Prostate gland (tissue), 2 donors: ENCODE results near the gene MPPED1. TPM values are rescaled to one million over a fixed set of nuclear protein-coding genes. Genes with fewer than 3 reads are reported as not detected.

Experiments used
- DNase-seq: peaks from one replicate; pipeline ENCODE4 v3.0.0-alpha.2; 2019; ENCODE audit warnings: low spot score
- H3K27ac ChIP-seq, 2 donors: fragments of 200-600 bp; sonication (generic); 2 replicates each; pipeline ENCODE4 v1.5.1; 2017 to 2019
- H3K27me3 ChIP-seq: fragments of 200-600 bp; sonication (generic); replicated peaks from 2 replicates; pipeline ENCODE4 v1.5.1; 2019; ENCODE audit not compliant: insufficient read depth
- H3K36me3 ChIP-seq, 2 donors: fragments of 200-600 bp; sonication (generic); 1 replicate in 1 of 2; 2 replicates in 1 of 2; pipeline versions ENCODE4 v1.5.1 to v1.8.1; 2017 to 2019
- H3K4me1 ChIP-seq: fragments of 200-600 bp; sonication (generic); replicated peaks from 2 replicates; pipeline ENCODE4 v1.5.1; 2019
- H3K4me3 ChIP-seq, 2 donors: fragments of 200-600 bp; sonication (generic); 2 replicates each; pipeline ENCODE4 v1.5.1; 2017 to 2019
- H3K9me3 ChIP-seq: fragments of 200-600 bp; sonication (generic); 2 replicates; pipeline ENCODE4 v1.5.1; 2017
- CTCF ChIP-seq, 4 experiments: fragments of 200-600 bp in 2 of 4; fragments of 450-650 bp in 2 of 4; sonication (generic) in 2 of 4; IDR thresholded peaks; 1 replicate in 3 of 4; 2 replicates in 1 of 4; pipeline ENCODE4 v1.5.1; 2016 to 2019; ENCODE audit warnings: antibody characterized with exemption in 4 of 4, mild to moderate bottlenecking in 2 of 4, moderate library complexity in 2 of 4
- POLR2A ChIP-seq: fragments of 450-650 bp; IDR thresholded peaks from one replicate; pipeline ENCODE4 v1.6.1; 2016; ENCODE audit warnings: antibody characterized with exemption, mild to moderate bottlenecking
- POLR2AphosphoS5 ChIP-seq: sonication (generic); formaldehyde crosslinking; IDR thresholded peaks from one replicate; pipeline ENCODE4 v1.6.1; 2017; ENCODE audit warnings: antibody characterized with exemption
- WGBS: methylation state at CpG from one replicate; pipeline ENCODE4 v1.1.5; 2018; 5-methylcytosine and 5-hydroxymethylcytosine counted together
- intact Hi-C: fragments of 100-400 bp; cut with DNase I; formaldehyde crosslinking; loops from one replicate; pipeline ENCODE4 v1.14.2; 2022
- total RNA-seq, 2 donors: library from RNA; depleted of rRNA; stranded (reverse); fragments of >200 nt; gene quantifications; one replicate each; pipeline ENCODE4 v1.1.0, GENCODE V29; 2016

Gene MPPED1
- total RNA-seq, 2 donors from 2014 or later: 0.77 to 6.4 TPM

GRCh38 chr22:43423046-43423445 lies 11.2 kb downstream of the MPPED1 start:
- H3K9me3 ChIP-seq: no peaks in the 10 kb centered on the region
- 94% methylated on average over 11 of the region's 11 CpGs for WGBS
- H3K36me3 ChIP-seq: no peaks in the 10 kb centered on the region
- peaks cover 12% of the 10 kb centered on the region for H3K4me1 ChIP-seq
- H3K4me3 ChIP-seq: no peak overlapping the region
- H3K27ac ChIP-seq: no peak overlapping the region
- TF ChIP-seq POLR2AphosphoS5: no peak
- no peak for TF ChIP-seq POLR2A
- no peak for TF ChIP-seq CTCF (IDR thresholded peaks at IDR 0.05)
- intact Hi-C loops: no loop called here
- no peak for DNase-seq
- peaks cover 2% of the 10 kb centered on the region for H3K27me3 ChIP-seq

DNA sequence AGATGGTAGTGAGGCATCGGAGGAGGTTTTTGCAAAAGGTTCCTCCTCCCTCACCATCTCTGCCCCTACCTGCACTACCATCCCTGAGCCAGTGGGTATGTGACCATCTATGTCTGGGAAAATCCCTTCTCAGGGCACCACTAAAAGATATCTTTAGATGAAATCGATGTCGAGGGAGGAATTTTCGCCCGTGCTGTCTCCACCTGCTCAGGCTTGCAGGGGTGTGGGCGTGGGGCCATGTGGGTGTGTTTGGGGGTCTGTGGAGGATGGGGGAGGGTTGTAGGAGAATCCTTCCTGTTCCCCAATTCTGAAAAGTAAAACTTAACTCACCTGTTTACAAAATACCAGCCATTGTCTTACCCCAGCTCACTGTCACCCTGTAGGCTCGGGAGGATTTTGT lies 12.4 kb downstream of the MPPED1 start:
- Histone ChIP-seq H3K4me3 (no peak overlapping the region), H3K27me3 (peaks cover 2% of the 10 kb centered on the region), H3K9me3 (no peaks in the 10 kb centered on the region), H3K27ac (no peak overlapping the region), H3K4me1 (peaks cover 12% of the 10 kb centered on the region), H3K36me3 (no peaks in the 10 kb centered on the region)
- no peak for DNase-seq
- TF ChIP-seq CTCF (IDR thresholded peaks at IDR 0.05) (no peak), POLR2AphosphoS5 (no peak), POLR2A (no peak)
- intact Hi-C loops: no loop called here
- 64% methylated on average over 7 of the region's 7 CpGs for WGBS

DNA sequence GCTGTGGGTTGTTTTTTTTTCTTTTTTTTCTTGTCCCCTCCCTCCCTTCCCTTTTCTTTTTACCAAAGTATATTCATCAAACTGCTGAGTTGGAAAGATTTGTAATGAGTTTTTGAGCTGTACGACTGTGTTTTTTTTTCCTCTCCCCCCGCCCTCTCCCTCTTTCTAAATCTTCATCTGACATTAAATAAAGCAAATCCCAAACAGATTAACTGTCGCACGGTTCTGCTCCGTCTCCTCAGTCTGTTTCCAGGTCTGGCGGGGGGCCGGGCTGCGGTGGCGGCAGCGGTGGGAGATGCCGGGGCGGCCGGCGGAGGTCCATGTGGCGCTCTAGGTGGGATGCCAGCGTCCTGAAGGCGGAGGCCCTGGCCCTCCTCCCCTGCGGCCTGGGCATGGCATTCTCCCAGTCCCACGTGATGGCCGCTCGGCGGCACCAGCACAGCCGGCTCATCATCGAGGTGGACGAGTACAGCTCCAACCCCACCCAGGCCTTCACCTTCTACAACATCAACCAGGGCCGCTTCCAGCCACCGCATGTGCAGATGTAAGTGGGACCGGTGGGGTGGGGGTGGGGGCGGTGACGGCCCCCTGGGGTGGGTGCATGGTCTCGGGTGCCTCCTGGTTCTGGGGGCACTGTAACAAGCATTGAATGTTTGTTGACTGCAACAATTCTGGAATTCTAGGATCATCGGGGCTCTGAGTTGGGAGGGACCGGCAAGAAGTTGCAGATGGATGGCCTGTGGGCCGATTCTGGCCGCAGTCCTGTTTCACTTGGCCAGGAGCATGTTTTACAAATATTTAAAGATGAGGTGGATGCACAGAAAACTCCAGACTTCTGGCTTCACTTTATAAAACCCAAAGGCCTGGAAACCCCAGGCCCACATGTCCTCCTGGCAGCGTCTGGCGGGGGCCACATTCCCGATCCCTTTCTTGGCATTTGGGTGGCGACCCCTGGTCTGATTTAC lies 13.1 kb downstream of the MPPED1 start:
- no peaks in the 10 kb centered on the region for H3K36me3 ChIP-seq
- peaks cover 12% of the 10 kb centered on the region for H3K4me1 ChIP-seq
- WGBS: 51% methylated on average over 30 of the region's 39 CpGs
- H3K4me3 ChIP-seq: no peak overlapping the region
- peaks cover 2% of the 10 kb centered on the region for H3K27me3 ChIP-seq
- no peaks in the 10 kb centered on the region for H3K9me3 ChIP-seq
- no peak overlapping the region for H3K27ac ChIP-seq
- TF ChIP-seq POLR2A (no peak), POLR2AphosphoS5 (no peak), CTCF (IDR thresholded peaks at IDR 0.05) (no peak)
- intact Hi-C loops: no loop called here
- DNase-seq: no peak

DNA sequence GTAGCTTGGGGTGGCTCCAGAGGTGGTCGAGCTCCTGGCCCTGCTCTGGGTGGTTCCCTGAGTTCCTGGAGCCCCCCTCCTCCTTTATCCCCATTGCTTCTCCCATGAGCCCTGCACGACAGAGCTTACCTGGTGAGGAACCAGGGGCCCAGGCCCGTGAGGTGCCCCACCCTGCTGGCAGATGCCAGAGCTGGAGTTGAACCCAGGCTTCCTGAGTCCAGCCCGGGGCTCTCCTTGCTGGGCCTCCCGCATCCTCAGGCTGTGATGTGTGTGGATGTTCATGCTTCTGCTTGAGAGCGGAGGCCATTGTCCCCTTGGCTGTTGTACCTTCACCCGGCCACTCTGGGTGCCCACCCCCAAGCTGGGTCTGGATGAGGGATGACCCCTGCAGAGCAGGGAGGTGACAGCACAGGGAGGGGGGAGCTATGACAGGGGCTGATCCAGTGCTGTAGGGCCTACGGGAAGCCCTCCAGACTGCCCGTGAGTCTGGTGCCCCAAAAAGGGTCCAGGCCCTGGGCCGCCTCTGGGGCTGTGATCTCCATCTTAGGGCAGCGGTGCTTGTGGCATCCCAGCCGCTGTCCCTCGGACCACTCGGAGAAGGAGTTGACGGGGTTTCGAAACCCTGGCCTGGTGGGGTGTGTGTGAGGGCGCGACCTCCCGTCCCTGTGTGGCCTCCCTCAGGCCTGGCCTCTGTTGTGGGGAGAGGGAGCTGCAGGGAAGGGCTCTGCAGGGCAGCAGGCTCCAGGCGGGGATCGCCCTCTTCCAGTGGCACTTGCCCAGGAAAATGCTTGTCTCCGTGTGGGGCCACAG lies 14.4 kb downstream of the MPPED1 start:
- H3K9me3 ChIP-seq: no peaks in the 10 kb centered on the region
- no peak for DNase-seq
- intact Hi-C loops: no loop called here
- H3K4me1 ChIP-seq: peaks cover 12% of the 10 kb centered on the region
- TF ChIP-seq POLR2AphosphoS5: no peak
- no peaks in the 10 kb centered on the region for H3K36me3 ChIP-seq
- H3K27me3 ChIP-seq: peaks cover 2% of the 10 kb centered on the region
- no peak overlapping the region for H3K27ac ChIP-seq
- H3K4me3 ChIP-seq: no peak overlapping the region
- 92% methylated on average over 19 of the region's 22 CpGs for WGBS

- TF ChIP-seq POLR2A: no peak
- no peak for TF ChIP-seq POLR2AphosphoS5
- no peak for TF ChIP-seq CTCF (IDR thresholded peaks at IDR 0.05)
- DNase-seq: no peak
- Histone ChIP-seq H3K27ac (no peak overlapping the region), H3K4me3 (no peak overlapping the region), H3K9me3 (no peaks in the 10 kb centered on the region), H3K27me3 (peaks cover 2% of the 10 kb centered on the region), H3K4me1 (peaks cover 12% of the 10 kb centered on the region), H3K36me3 (no peaks in the 10 kb centered on the region)
- 60% methylated on average over 7 of the region's 7 CpGs for WGBS
- intact Hi-C loops: no loop called here
Observed at GRCh38 chr22:43426816-43427215, 15.0 kb downstream of the MPPED1 start.
